Tibial nerve (tissue), 4 donors: ENCODE results near the gene MCM3AP.

Experiments
- CTCF ChIP-seq, 5 experiments: fragments of 200-600 bp in 3 of 5; fragments of 450-650 bp in 2 of 5; sonication (generic) in 3 of 5; IDR thresholded peaks; one replicate each; pipeline ENCODE4 v1.5.1; 2016 to 2019; ENCODE audit warnings: antibody characterized with exemption in 5 of 5, mild to moderate bottlenecking in 3 of 5, moderate library complexity in 2 of 5
- EP300 ChIP-seq, 2 donors: sonication (generic); formaldehyde crosslinking; IDR thresholded peaks; one replicate each; pipeline ENCODE4 v1.6.1; 2017; ENCODE audit warnings: antibody characterized with exemption in 2 of 2, mild to moderate bottlenecking in 1 of 2
- POLR2A ChIP-seq, 2 donors: fragments of 450-650 bp; IDR thresholded peaks; one replicate each; pipeline ENCODE4 v1.6.1; 2017; ENCODE audit warnings: antibody characterized with exemption in 2 of 2, mild to moderate bottlenecking in 2 of 2, moderate library complexity in 2 of 2

GRCh38 chr21:46284733-46285132, 678 bp downstream of the MCM3AP start:
- TF ChIP-seq POLR2A (IDR thresholded peaks at IDR 0.05) (no peak), CTCF (IDR thresholded peaks at IDR 0.05) (no peak), EP300 (IDR thresholded peaks at IDR 0.05) (no peak)
